NCI-H446 treated with DMSO at 0.1 percent for 48 hours (cell line): ENCODE results near the gene BRAF.
"Not testable (repeated sequence)": the region's sequence is repeated elsewhere in the genome, so short reads cannot be mapped to it uniquely, and the experiment has no call there.

Experiments
- DNase-seq: peaks from one replicate; lab custom pipeline; 2025; lab: John Stamatoyannopoulos, UW

Gene BRAF

DNA sequence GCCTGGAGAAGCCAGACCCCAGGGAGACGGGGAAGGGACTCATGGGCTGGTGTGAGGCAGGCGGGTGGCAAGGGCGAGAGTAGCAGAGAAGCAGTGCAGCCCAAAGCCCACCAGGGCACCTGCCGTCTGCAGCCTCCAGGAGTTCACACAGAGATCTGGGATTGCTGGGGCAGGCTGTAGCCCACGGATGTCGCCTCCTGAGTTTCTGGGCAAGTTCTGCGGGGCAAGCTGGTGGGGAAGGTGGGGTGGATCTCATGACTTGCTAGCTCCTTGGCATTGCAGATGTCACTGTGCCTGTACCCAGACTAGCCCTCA lies 246.0 kb downstream of the BRAF start:
- DNase-seq = no peak

- no peak for DNase-seq
Measured at GRCh38 chr7:140678081-140678815, 246.5 kb downstream of the BRAF start.

- DNase-seq = no peak
Measured at GRCh38 chr7:140677496-140677895, 247.2 kb downstream of the BRAF start.

DNA sequence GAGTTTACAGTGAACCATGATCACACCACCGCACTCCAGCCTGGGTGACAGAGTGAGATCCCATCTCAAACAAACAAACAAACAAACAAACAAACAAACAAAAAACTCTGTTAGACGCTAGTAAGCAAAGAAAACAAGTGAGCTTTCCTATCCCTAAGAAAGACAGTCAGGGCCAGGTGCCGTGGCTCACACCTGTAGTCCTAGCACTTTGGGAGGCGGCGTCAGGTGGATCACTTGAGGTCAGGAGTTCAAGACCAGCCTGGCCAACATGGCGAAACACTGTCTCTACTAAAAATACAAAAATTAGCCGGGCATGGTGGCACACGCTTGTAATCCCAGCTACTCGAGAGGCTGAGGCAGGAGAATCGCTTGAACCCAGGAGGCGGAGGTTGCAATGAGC lies 247.8 kb downstream of the BRAF start:
- DNase-seq = not testable (repeated sequence)

- DNase-seq = no peak
Measured at GRCh38 chr7:140676306-140676705, 248.4 kb downstream of the BRAF start.

DNA sequence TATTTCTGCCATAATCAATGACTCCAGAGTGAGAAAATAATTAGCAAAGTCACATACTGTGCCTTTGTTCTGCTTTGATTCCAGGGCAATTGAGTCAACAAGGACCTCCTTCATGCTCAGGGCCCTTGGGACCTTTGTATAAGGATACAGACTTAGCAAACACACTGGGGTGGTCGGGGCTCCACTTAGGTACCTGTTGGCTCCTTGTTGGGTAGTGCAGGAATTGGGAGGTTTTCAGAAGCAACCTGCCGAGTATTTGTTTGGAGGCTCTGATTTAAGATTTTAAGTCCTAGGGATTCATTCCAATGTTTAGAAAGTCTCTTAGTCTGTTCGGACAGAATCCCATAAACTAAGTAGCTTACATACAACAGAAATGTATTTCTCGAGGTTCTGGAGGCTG lies 249.0 kb downstream of the BRAF start:
- DNase-seq = no peak

GRCh38 chr7:140674899-140675701 lies 249.6 kb downstream of the BRAF start:
- DNase-seq = peak; percentile 31

DNA sequence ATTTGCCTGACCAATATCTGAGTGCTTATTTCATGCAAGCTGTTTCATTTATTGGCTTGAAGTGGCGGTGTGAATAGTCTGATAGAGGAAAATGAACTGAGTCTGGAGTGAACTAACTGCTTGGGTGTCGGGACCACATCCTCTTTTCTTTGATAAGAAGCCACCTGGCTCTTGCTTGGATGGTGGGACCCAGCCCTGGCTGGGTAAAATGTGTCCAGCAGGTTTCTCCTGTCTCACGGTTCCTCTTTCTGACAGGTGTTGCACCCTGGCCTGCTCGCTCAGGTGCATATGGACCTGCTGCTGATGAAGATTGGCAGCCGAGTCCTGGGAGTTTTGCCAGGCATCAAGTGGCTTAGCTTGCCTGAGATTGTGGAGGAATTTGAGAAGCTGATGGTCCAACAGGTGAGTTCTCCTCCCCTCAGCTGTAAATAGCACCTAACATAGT lies 250.4 kb downstream of the BRAF start:
- no peak for DNase-seq

DNA sequence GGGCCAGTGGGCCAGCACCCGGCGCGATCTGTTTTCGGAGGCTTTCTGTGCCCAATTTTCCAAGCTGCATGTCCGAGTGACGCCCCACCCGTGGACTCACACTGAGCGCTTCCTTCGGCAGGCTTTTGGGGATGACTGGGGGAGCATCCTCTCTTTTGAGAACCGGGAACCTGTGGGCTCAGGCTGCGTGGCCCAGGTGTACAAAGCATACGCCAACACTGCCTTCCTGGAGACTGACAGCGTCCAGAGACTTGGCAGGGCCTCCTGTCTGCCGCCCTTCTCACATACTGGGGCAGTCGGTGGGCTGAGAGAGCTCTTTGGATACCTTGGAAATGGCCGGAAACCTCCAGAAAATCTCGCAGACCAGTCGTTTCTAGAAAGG lies 251.0 kb downstream of the BRAF start:
- DNase-seq = no peak

GRCh38 chr7:140673063-140673773 lies 251.5 kb downstream of the BRAF start:
- DNase-seq = no peak

- DNase-seq = peak; percentile 7
Measured at GRCh38 chr7:140672382-140673062, 252.2 kb downstream of the BRAF start, which contains the start of gene ADCK2. TSS of gene ADCK2 (plus strand) at chr7:140672945. CDS start at chr7:140673331, 386 bp downstream.

DNA sequence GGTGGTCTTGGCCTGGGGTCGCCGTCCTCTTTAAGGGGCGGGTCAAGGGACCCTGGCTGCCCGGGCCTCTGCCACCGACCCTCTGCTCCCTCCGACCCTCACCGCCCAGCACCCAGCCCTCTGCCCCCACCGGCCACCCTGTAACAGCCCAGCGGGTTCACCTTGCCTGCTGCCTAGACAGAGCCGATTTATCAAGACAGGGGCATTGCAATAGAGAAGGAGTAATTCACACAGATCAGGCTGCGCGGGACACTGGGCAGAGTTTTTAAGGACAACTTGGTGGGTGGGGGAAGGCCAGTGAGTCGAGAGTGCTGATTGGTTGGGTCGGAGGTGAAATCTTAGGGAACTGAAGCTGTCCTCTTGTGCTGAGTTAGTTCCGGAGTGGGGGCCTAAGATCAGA lies 252.8 kb downstream of the BRAF start:
- no peak for DNase-seq

DNA sequence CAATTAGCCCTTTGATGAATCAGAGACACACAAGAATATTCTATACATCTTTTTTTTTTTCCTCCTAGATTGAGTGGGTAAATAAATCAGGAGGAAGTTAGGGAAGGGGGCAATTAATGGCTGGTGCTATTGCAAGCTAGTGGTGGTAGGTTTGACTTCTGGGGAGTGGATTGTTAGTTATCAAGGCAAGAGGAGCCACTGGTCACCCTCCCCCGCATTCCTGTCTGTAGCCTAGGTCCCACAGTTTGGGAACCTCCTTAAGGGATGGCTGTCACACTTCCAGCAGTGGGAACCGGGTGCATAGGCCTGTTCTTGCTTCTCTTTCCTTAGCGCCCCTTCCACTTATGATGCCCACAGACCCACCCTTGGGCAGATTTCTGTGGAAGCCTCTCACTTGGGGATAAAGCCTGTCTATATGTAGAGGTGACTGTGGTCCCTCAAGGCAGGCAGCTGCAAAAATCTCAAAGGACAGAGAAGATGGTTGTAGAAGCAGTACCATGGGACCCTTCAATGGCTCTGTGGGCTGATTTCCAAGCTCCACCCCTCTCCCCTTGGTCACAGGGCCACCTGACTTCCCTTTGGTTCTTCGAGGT lies 254.3 kb downstream of the BRAF start:
- DNase-seq = no peak

DNA sequence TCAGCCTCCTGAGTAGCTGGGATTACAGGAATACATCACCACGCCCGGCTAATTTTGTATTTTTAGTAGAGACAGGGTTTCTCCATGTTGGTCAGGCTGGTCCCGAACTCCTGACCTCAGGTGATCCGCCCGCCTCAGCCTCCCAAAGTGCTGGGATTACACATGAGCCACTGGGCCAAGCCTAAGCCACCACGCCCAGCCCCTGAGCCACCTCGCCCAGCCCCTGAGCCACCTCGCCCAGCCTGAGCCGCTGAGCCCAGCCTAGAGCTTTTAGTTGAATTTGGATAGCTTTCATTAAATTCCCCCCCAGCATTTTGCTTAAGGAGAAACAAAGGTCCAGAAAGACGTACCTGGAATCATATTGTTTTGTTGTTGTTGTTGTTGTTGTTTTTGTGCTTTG lies 254.9 kb downstream of the BRAF start:
- not testable (repeated sequence) for DNase-seq

DNA sequence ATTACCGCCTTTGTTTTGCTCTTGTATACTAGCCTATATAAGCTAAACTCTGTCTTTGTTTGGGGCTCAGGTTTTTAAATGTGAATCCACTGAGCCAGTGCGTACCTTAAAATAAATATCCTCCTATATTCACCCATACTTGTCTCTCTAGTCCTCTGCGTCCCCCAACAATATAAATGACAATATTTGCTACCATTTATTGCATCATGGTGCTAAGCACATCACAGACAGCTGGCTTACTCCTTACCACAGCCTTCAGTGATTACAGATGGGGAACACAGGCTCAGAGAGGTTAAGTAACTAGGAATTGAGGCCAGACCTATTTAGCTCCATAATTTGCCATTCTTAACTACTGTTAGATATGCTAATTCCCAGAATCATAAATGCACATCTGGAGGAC lies 255.4 kb downstream of the BRAF start:
- no peak for DNase-seq
